PC-9 (cell line): ENCODE results near the gene STPG3. TPM values are rescaled to one million over a fixed set of nuclear protein-coding genes. Genes with fewer than 3 reads are reported as not detected.

Experiments
- Bru-seq: library from RNA; stranded (reverse); fragments of 400-500 nt; gene quantifications from one replicate; lab custom pipeline; 2021; lab: Mats Ljungman, UMichigan
- BruChase-seq, 2 experiments: library from RNA; stranded (reverse); fragments of 400-500 nt; gene quantifications; one replicate each; lab custom pipeline; 2021; lab: Mats Ljungman, UMichigan
- BruUV-seq: library from RNA; stranded (reverse); fragments of 400-500 nt; replicated peaks from 2 replicates; lab custom pipeline; 2021; lab: Mats Ljungman, UMichigan
- CTCF ChIA-PET: fragments of 300-600 bp; sonication (Branson Sonifier 250); formaldehyde crosslinking; loops from one replicate; lab custom pipeline; 2022; ENCODE audit warnings: antibody characterized with exemption; lab: Charles Lee
- POLR2A ChIA-PET: fragments of 300-600 bp; sonication (Branson Sonifier 250); formaldehyde crosslinking; loops from one replicate; lab custom pipeline; 2022; ENCODE audit warnings: antibody characterized with exemption; ENCODE audit not compliant: unreplicated experiment; lab: Charles Lee
- DNase-seq, 2 experiments: peaks; one replicate each; pipeline versions ENCODE4 v3.0.0 to v3.0.0-alpha.2; 2015 to 2022; ENCODE audit warnings: mixed read lengths in 1 of 2
- H2AFZ ChIP-seq: fragments of 200-600 bp; sonication (generic); 2 replicates; pipeline ENCODE4 v1.8.1; 2017; ENCODE audit warnings: antibody characterized with exemption
- H3F3A ChIP-seq: fragments of 200-600 bp; sonication (generic); 2 replicates; pipeline ENCODE4 v1.8.1; 2017; ENCODE audit warnings: antibody characterized with exemption, mild to moderate bottlenecking, low read depth; ENCODE audit not compliant: insufficient read depth
- H3K27ac ChIP-seq: fragments of 200-600 bp; sonication (generic); 2 replicates; pipeline ENCODE4 v1.6.1; 2016; ENCODE audit warnings: mixed run types
- H3K27me3 ChIP-seq: fragments of 200-600 bp; sonication (generic); 2 replicates; pipeline ENCODE4 v1.6.1; 2016; ENCODE audit warnings: low read depth, mixed run types; ENCODE audit not compliant: insufficient read depth
- H3K36me3 ChIP-seq: fragments of 200-600 bp; sonication (generic); 2 replicates; pipeline ENCODE4 v1.6.1; 2016; ENCODE audit warnings: low read depth, mixed run types
- H3K4me1 ChIP-seq: fragments of 200-600 bp; sonication (generic); replicated peaks from 2 replicates; pipeline ENCODE4 v1.6.1; 2016; ENCODE audit warnings: mixed run types; ENCODE audit not compliant: insufficient read depth
- H3K4me2 ChIP-seq: fragments of 200-600 bp; sonication (generic); 2 replicates; pipeline ENCODE4 v1.6.1; 2017; ENCODE audit warnings: mixed run types
- H3K4me3 ChIP-seq: fragments of 200-600 bp; sonication (generic); 2 replicates; pipeline ENCODE4 v1.6.1; 2016; ENCODE audit warnings: mixed run types
- H3K79me2 ChIP-seq: fragments of 200-600 bp; sonication (generic); 2 replicates; pipeline ENCODE4 v1.6.1; 2017; ENCODE audit warnings: low read depth, mixed run types
- H3K9me2 ChIP-seq: fragments of 200-600 bp; sonication (generic); 2 replicates; pipeline ENCODE4 v1.8.1; 2017; ENCODE audit warnings: mild to moderate bottlenecking; ENCODE audit not compliant: insufficient read depth
- H3K9me3 ChIP-seq: fragments of 200-600 bp; sonication (generic); 2 replicates; pipeline ENCODE4 v1.8.1; 2016; ENCODE audit warnings: low read depth; ENCODE audit not compliant: insufficient read depth
- H4K20me1 ChIP-seq: fragments of 200-600 bp; sonication (generic); 2 replicates; pipeline ENCODE4 v1.8.1; 2017; ENCODE audit not compliant: insufficient read depth
- EZH2 ChIP-seq: fragments of 200-600 bp; sonication (generic); IDR thresholded peaks from 2 replicates; pipeline ENCODE4 v1.8.0; 2017; ENCODE audit warnings: antibody characterized with exemption, low read depth
- intact Hi-C: fragments of 100-400 bp; cut with micrococcal nuclease; formaldehyde crosslinking; loops from one replicate; pipeline ENCODE4 v1.10.0; 2022; ENCODE audit not compliant: unreplicated experiment
- long read RNA-seq: library from polyadenylated mRNA; stranded (forward); transcript quantifications from one replicate; pipeline ENCODE4 v2.0.0, GENCODE V29; 2022
- total RNA-seq: library from RNA; stranded (reverse); gene quantifications from 2 replicates; pipeline ENCODE4 v1.2.3, GENCODE V29; 2021
- TF ChIP-seq, protein P1 (sequence below): fragments of 200-600 bp; sonication (generic); conservative IDR thresholded peaks from 2 replicates; pipeline ENCODE4 v1.6.1; 2017; ENCODE audit warnings: mixed run types, antibody characterized with exemption, mild to moderate bottlenecking, moderate library complexity

STPG3 gene
- total RNA-seq = 0.45 and 0.46 TPM in 2 replicates
- not detected for Bru-seq, nascent RNA
- BruChase-seq, experiment 1, labeled RNA remaining after a 2-hour chase = not detected
- percentile 34 among the genes with signal in this experiment for BruChase-seq, experiment 2, labeled RNA remaining after a 6-hour chase
- long read RNA-seq = 0 reads

DNA sequence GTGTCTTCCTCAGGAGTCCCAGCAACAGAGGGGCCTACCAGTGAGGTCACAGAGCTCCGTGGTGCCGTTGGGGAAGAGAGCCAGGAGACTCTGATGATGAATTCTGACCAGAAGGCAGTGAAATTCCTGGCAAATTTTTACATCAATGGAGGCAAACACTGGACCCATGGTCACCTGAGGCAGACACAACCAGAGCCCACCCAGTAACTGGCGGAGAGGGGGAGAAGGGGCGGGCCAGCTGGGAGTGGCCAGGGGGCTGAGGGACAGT, at the start of gene STPG3:
Gene STPG3 (plus strand): TSS at position 93 of the 268 bp plus-strand sequence. CDS start 1 bp downstream, at position 94.
- Histone ChIP-seq H4K20me1 (peaks cover 5% of the 10 kb centered on the region; the same call in 1 of the 2 replicates), H3K27ac (no peak within 1 kb of the TSS), H3K27me3 (no peaks in the 10 kb centered on the region), H3F3A (peaks cover 10% of the 10 kb centered on the region; the same call in 1 of the 2 replicates), H3K79me2 (peaks cover 8% of the 10 kb centered on the region), H3K9me2 (no peaks in the 10 kb centered on the region), H2AFZ (no peak within 1 kb of the TSS), H3K4me1 (peaks cover 13% of the 10 kb centered on the region), H3K9me3 (no peaks in the 10 kb centered on the region), H3K36me3 (no peaks in the 10 kb centered on the region), H3K4me3 (no peak within 1 kb of the TSS), H3K4me2 (no peak within 1 kb of the TSS)
- CTCF ChIA-PET = no interaction called here
- no TSS peak for BruUV-seq
- intact Hi-C loops = no loop called here
- no peak for TF ChIP-seq EZH2
- TF ChIP-seq, protein P1, sequence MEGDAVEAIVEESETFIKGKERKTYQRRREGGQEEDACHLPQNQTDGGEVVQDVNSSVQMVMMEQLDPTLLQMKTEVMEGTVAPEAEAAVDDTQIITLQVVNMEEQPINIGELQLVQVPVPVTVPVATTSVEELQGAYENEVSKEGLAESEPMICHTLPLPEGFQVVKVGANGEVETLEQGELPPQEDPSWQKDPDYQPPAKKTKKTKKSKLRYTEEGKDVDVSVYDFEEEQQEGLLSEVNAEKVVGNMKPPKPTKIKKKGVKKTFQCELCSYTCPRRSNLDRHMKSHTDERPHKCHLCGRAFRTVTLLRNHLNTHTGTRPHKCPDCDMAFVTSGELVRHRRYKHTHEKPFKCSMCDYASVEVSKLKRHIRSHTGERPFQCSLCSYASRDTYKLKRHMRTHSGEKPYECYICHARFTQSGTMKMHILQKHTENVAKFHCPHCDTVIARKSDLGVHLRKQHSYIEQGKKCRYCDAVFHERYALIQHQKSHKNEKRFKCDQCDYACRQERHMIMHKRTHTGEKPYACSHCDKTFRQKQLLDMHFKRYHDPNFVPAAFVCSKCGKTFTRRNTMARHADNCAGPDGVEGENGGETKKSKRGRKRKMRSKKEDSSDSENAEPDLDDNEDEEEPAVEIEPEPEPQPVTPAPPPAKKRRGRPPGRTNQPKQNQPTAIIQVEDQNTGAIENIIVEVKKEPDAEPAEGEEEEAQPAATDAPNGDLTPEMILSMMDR = no peak
- POLR2A ChIA-PET = no interaction called here
- no peak for DNase-seq

DNA sequence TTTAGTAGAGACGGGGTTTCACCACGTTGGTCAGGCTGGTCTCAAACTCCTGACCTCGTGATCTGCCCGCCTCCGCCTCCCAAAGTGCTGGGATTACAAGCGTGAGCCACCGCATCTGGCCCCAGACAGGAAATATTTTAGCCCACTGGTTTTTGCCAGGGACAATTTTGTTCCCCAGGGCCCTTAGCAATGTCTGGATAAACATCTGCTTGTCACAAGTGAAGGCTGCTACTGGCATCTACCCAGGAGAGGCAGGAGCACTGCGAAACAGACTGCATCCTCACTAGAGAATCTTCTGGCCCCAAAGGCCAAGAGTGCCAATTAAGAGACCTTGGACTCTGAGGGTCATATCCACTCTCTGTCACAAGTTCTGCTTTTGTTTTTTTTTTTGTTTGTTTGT, 48.1 kb upstream of the STPG3 start:
- Histone ChIP-seq H3K4me3 (no peak overlapping the region), H3F3A (peaks cover 32% of the 10 kb centered on the region; the same call in 1 of the 2 replicates), H3K4me1 (peaks cover 44% of the 10 kb centered on the region), H3K4me2 (no peak overlapping the region), H4K20me1 (peaks cover 12% of the 10 kb centered on the region), H3K36me3 (no peaks in the 10 kb centered on the region), H3K27ac (no peak overlapping the region), H3K9me2 (no peaks in the 10 kb centered on the region), H3K27me3 (no peaks in the 10 kb centered on the region), H2AFZ (no peak overlapping the region), H3K9me3 (no peaks in the 10 kb centered on the region), H3K79me2 (peaks cover 81% of the 10 kb centered on the region)
- CTCF ChIA-PET = no interaction called here
- POLR2A ChIA-PET = interaction anchor here (0.7 kb wide), 2 partner anchors 34 to 51 kb away, joined by 15 to 16 read pairs; no protein-coding TSS in a partner anchor
- TF ChIP-seq EZH2 = no peak
- TF ChIP-seq, protein P1 = no peak
- intact Hi-C loops = no loop called here
- no peak for DNase-seq
- BruUV-seq = no TSS peak

DNA sequence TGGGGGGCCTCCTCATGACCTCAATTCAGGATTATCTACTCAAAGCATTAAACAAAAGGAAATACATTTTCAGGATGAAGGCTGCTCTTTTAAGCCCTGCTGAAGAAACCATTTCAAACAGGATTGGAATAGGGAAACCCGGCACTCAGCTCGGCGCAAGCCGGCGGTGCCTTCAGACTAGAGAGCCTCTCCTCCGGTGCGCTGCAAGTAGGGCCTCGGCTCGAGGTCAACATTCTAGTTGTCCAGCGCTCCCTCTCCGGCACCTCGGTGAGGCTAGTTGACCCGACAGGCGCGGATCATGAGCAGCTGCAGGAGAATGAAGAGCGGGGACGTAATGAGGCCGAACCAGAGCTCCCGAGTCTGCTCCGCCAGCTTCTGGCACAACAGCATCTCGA, 46.4 kb upstream of the STPG3 start:
- Histone ChIP-seq H3K4me3 (peak overlapping the region; percentile 99), H3K36me3 (no peaks in the 10 kb centered on the region), H3K4me2 (peak overlapping the region; percentile 100), H3K79me2 (peaks cover 67% of the 10 kb centered on the region), H3K27ac (no peak overlapping the region), H2AFZ (peak overlapping the region; percentile 84; the same call in 1 of the 2 replicates), H3K27me3 (no peaks in the 10 kb centered on the region), H3K4me1 (peaks cover 29% of the 10 kb centered on the region), H3F3A (peaks cover 23% of the 10 kb centered on the region; the same call in 1 of the 2 replicates), H4K20me1 (peaks cover 7% of the 10 kb centered on the region; the same call in 1 of the 2 replicates), H3K9me3 (no peaks in the 10 kb centered on the region), H3K9me2 (no peaks in the 10 kb centered on the region)
- ChIA-PET POLR2A (interaction anchor here (0.6 to 0.8 kb wide), 3 partner anchors 18 to 257 kb away, joined by 3 to 8 read pairs (median 3); no protein-coding TSS in a partner anchor), CTCF (interaction anchor here (0.7 kb wide), 1 partner anchor 16 kb away, joined by 3 read pairs; no protein-coding TSS in a partner anchor)
- no TSS peak for BruUV-seq
- intact Hi-C loops = no loop called here
- TF ChIP-seq EZH2 = no peak
- TF ChIP-seq, protein P1 = no peak
- DNase-seq = no peak
